ENCODE data around the gene FYN. TPM values are rescaled to one million over a fixed set of nuclear protein-coding genes. Genes with fewer than 3 reads are reported as not detected.

Gene FYN
- total and polyA plus RNA-seq, 10 of the 15 experiments (the other 5 are each of a cell fraction or from before 2014, with no cell fraction given), result 51.4 to 247 (median 138) TPM

DNA sequence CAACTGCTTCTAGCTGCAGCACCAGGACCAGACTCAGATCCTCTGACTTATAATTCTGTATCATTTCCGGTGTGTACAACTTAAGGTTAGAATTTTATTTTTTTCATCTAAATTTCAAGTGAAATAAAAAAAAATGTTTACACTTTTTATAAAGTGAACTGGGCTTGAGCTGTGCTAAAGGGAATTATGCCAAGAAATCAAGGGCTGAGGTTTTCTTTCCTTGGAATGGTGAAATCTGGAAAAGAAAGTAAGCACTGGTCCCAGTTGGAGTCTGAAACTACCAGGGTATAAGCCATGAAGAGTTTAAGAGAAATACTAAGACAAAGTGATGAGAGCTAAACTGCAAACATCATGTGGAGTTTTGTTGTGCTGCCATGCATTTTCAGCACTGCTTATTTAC, 21.7 kb upstream of the FYN start:
- Histone ChIP-seq H3K4me1 (ENCODE audit: control insufficient read depth, insufficient read depth, low read length) (no peaks in the 10 kb centered on the region), H3K4me3 (no peak overlapping the region), H2AFZ (ENCODE audit: control insufficient read depth, low read depth, low read length) (no peak overlapping the region), H3K36me3 (ENCODE audit: control insufficient read depth in 2 of 2, insufficient read depth in 2 of 2, low read length in 1 of 2) (no peaks in the 10 kb centered on the region), H3K27me3 (replicated peaks in 1 of 2; ENCODE audit: control insufficient read depth in 2 of 2, insufficient read depth in 2 of 2, low read length in 1 of 2) (no peaks in the 10 kb centered on the region), H3K4me2 (ENCODE audit: control insufficient read depth, insufficient read depth) (no peak overlapping the region), H3K9me3 (replicated peaks; ENCODE audit: control insufficient read depth, insufficient read depth, low read length) (no peaks in the 10 kb centered on the region), H4K20me1 (ENCODE audit: control insufficient read depth, insufficient read depth) (no peaks in the 10 kb centered on the region), H3K79me2 (ENCODE audit: control insufficient read depth, insufficient read depth, low read length) (no peaks in the 10 kb centered on the region), H3K9ac (ENCODE audit: control insufficient read depth, insufficient read depth, low read length) (no peak overlapping the region), H3K27ac (ENCODE audit: control insufficient read depth, insufficient read depth) (no peak overlapping the region)
- ChIA-PET POLR2A (no interaction called here), RAD21 (ENCODE audit: unreplicated experiment) (no interaction called here), CTCF (no interaction called here), SMC1A (ENCODE audit: uncharacterized antibody, unreplicated experiment) (no interaction called here)
- 4% methylated on average over 1 of the region's 1 CpG for WGBS (ENCODE audit: insufficient coverage, insufficient replicate concordance, low lambda C conversion rate, missing lambda C conversion rate)
- no TSS peak for BruUV-seq (replicated peaks)
- in situ Hi-C loops (cut with MboI), result no loop called here
- DNase-seq (ENCODE audit: low read depth, low spot score) (no peak), FAIRE-seq (no peak), ATAC-seq (no peak)
- intact Hi-C loops (cut with micrococcal nuclease; ENCODE audit: unreplicated experiment), result no loop called here
- no peak for TF ChIP-seq SUZ12 (IDR thresholded peaks at IDR 0.05; ENCODE audit: unreplicated experiment)
- no peak for TF ChIP-seq ATF7 (IDR thresholded peaks at IDR 0.05; ENCODE audit: low read depth)

DNA sequence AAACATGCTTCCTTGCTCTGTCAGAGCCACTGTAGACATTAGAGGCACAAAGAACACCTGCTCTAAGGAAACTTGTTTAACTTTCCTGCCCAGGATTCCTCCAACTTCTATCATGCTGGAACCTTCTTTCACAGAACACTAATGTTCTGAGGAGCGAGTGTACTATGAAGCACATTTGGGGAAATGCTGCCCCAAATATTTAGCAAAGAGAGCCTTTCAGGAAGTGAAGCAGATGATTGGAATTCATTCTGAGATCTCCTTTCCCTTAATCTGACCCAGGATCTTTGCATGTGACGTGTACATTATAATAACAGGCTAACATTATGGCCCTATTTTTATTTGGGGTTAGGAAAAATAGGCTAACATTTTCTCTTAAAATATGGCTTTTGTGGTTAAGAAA, 21.0 kb upstream of the FYN start:
- WGBS (ENCODE audit: insufficient coverage, insufficient replicate concordance, low lambda C conversion rate, missing lambda C conversion rate), result 24% methylated on average over 2 of the region's 2 CpGs
- POLR2A ChIA-PET, result no interaction called here
- CTCF ChIA-PET, result no interaction called here

More for the DNA sequence above, 21.0 kb upstream of the FYN start:
- Histone ChIP-seq H3K4me2 (ENCODE audit: control insufficient read depth, insufficient read depth) (no peak overlapping the region), H3K9ac (ENCODE audit: control insufficient read depth, insufficient read depth, low read length) (no peak overlapping the region), H3K4me1 (ENCODE audit: control insufficient read depth, insufficient read depth, low read length) (no peaks in the 10 kb centered on the region), H3K4me3 (no peak overlapping the region), H3K27ac (ENCODE audit: control insufficient read depth, insufficient read depth) (no peak overlapping the region), H3K36me3 (ENCODE audit: control insufficient read depth in 2 of 2, insufficient read depth in 2 of 2, low read length in 1 of 2) (no peaks in the 10 kb centered on the region), H4K20me1 (ENCODE audit: control insufficient read depth, insufficient read depth) (no peaks in the 10 kb centered on the region), H3K9me3 (replicated peaks; ENCODE audit: control insufficient read depth, insufficient read depth, low read length) (no peaks in the 10 kb centered on the region), H3K79me2 (ENCODE audit: control insufficient read depth, insufficient read depth, low read length) (no peaks in the 10 kb centered on the region), H2AFZ (ENCODE audit: control insufficient read depth, low read depth, low read length) (no peak overlapping the region), H3K27me3 (replicated peaks in 1 of 2; ENCODE audit: control insufficient read depth in 2 of 2, insufficient read depth in 2 of 2, low read length in 1 of 2) (no peaks in the 10 kb centered on the region)
- ATAC-seq, result no peak
- ChIA-PET RAD21 (ENCODE audit: unreplicated experiment) (no interaction called here), SMC1A (ENCODE audit: uncharacterized antibody, unreplicated experiment) (no interaction called here)
- no peak for FAIRE-seq
- no TSS peak for BruUV-seq (replicated peaks)
- no peak for TF ChIP-seq TAF1 (IDR thresholded peaks at IDR 0.05; ENCODE audit: borderline replicate concordance, low read depth, low read length)
- no peak for TF ChIP-seq SUZ12 (IDR thresholded peaks at IDR 0.05; ENCODE audit: unreplicated experiment)
- TF ChIP-seq PAX8 (IDR thresholded peaks at IDR 0.05), result no peak
- no peak for TF ChIP-seq NRF1 (conservative IDR thresholded peaks at IDR 0.05; ENCODE audit: low read depth, low read length)
- TF ChIP-seq PAX5 (IDR thresholded peaks at IDR 0.05; ENCODE audit: borderline replicate concordance, low read depth, low read length), result no peak
- TF ChIP-seq, protein P1, sequence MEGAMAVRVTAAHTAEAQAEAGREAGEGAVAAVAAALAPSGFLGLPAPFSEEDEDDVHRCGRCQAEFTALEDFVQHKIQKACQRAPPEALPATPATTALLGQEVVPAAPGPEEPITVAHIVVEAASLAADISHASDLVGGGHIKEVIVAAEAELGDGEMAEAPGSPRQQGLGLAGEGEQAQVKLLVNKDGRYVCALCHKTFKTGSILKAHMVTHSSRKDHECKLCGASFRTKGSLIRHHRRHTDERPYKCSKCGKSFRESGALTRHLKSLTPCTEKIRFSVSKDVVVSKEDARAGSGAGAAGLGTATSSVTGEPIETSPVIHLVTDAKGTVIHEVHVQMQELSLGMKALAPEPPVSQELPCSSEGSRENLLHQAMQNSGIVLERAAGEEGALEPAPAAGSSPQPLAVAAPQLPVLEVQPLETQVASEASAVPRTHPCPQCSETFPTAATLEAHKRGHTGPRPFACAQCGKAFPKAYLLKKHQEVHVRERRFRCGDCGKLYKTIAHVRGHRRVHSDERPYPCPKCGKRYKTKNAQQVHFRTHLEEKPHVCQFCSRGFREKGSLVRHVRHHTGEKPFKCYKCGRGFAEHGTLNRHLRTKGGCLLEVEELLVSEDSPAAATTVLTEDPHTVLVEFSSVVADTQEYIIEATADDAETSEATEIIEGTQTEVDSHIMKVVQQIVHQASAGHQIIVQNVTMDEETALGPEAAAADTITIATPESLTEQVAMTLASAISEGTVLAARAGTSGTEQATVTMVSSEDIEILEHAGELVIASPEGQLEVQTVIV (IDR thresholded peaks at IDR 0.05; ENCODE audit: borderline replicate concordance, partially characterized antibody), result no peak
- TF ChIP-seq PML (IDR thresholded peaks at IDR 0.05; ENCODE audit: low read length), result no peak
- no peak for TF ChIP-seq NBN (IDR thresholded peaks at IDR 0.05)
- TF ChIP-seq CEBPB (IDR thresholded peaks at IDR 0.05; ENCODE audit: borderline replicate concordance in 1 of 2, low read depth in 2 of 2, low read length in 2 of 2), result no peak
- no peak for TF ChIP-seq RELA (IDR thresholded peaks at IDR 0.05; ENCODE audit: borderline replicate concordance, partially characterized antibody)
- TF ChIP-seq ASH2L (IDR thresholded peaks at IDR 0.05; ENCODE audit: borderline replicate concordance, low read depth), result no peak
- TF ChIP-seq, protein P2, sequence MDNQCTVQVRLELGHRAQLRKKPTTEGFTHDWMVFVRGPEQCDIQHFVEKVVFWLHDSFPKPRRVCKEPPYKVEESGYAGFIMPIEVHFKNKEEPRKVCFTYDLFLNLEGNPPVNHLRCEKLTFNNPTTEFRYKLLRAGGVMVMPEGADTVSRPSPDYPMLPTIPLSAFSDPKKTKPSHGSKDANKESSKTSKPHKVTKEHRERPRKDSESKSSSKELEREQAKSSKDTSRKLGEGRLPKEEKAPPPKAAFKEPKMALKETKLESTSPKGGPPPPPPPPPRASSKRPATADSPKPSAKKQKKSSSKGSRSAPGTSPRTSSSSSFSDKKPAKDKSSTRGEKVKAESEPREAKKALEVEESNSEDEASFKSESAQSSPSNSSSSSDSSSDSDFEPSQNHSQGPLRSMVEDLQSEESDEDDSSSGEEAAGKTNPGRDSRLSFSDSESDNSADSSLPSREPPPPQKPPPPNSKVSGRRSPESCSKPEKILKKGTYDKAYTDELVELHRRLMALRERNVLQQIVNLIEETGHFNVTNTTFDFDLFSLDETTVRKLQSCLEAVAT (IDR thresholded peaks at IDR 0.05), result no peak
- TF ChIP-seq, protein P3, sequence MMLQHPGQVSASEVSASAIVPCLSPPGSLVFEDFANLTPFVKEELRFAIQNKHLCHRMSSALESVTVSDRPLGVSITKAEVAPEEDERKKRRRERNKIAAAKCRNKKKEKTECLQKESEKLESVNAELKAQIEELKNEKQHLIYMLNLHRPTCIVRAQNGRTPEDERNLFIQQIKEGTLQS (IDR thresholded peaks at IDR 0.05; ENCODE audit: borderline replicate concordance, extremely low read depth, low read depth, low read length), result no peak
- no peak for TF ChIP-seq BCL11A (IDR thresholded peaks at IDR 0.05; ENCODE audit: low read depth, low read length)
- intact Hi-C loops (cut with micrococcal nuclease; ENCODE audit: unreplicated experiment), result no loop called here
- in situ Hi-C loops (cut with MboI), result no loop called here
- DNase-seq (ENCODE audit: low read depth, low spot score), result no peak
